ENCODE results near the gene HEXD.

DNA sequence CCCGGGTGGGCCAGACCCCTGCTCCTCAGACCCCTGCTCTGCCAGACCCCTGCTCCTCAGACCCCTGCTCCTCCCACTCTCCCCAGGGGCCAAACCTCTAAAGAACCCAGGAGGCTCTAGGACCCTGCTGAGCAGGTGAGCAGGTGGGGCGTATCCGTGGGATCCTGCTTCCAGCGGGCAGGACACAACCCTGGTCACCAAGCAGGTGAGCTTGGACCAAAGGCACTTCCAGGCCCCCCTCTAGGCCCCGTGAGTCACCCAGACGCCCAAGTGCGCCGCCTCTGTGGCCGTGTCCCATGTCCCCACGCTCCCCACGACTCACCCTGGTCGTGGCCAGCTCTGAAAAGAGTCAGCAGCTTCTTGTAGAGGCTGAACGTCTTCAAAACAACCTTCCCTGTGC lies 27.4 kb downstream of the HEXD start:
- no peak for TF ChIP-seq EP300 (IDR thresholded peaks at IDR 0.05)
- TF ChIP-seq, protein P1, sequence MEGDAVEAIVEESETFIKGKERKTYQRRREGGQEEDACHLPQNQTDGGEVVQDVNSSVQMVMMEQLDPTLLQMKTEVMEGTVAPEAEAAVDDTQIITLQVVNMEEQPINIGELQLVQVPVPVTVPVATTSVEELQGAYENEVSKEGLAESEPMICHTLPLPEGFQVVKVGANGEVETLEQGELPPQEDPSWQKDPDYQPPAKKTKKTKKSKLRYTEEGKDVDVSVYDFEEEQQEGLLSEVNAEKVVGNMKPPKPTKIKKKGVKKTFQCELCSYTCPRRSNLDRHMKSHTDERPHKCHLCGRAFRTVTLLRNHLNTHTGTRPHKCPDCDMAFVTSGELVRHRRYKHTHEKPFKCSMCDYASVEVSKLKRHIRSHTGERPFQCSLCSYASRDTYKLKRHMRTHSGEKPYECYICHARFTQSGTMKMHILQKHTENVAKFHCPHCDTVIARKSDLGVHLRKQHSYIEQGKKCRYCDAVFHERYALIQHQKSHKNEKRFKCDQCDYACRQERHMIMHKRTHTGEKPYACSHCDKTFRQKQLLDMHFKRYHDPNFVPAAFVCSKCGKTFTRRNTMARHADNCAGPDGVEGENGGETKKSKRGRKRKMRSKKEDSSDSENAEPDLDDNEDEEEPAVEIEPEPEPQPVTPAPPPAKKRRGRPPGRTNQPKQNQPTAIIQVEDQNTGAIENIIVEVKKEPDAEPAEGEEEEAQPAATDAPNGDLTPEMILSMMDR (IDR thresholded peaks at IDR 0.05), result no peak
- no peak for TF ChIP-seq POLR2A (IDR thresholded peaks at IDR 0.05)
- TF ChIP-seq POLR2AphosphoS5 (IDR thresholded peaks at IDR 0.05), result no peak

Data from upper lobe of left lung (tissue), 4 donors.